Fibroblast of pulmonary artery (primary cell): ENCODE measurements around the gene IFNGR1.

Source experiments
- DNase-seq: peaks from one replicate; pipeline ENCODE4 v3.0.0-alpha.2; 2010; ENCODE audit warnings: low read depth
- H3K4me3 ChIP-seq: replicated peaks from 2 replicates; pipeline ENCODE4 v1.5.1; 2011; ENCODE audit warnings: low read depth, mild to moderate bottlenecking, control low read depth, low read length, moderate library complexity
- CTCF ChIP-seq: IDR thresholded peaks from 2 replicates; pipeline ENCODE4 v1.5.1; 2011; ENCODE audit warnings: mild to moderate bottlenecking, control low read depth, low read length, inconsistent platforms; ENCODE audit errors: missing control alignments

Gene IFNGR1

GRCh38 chr6:137191670-137192069 is 27.5 kb downstream of the IFNGR1 start:
- no peak overlapping the region for H3K4me3 ChIP-seq
- no peak for TF ChIP-seq CTCF
- DNase-seq = no peak

- DNase-seq = no peak
- no peak for TF ChIP-seq CTCF
- H3K4me3 ChIP-seq = no peak overlapping the region
Observed at GRCh38 chr6:137191236-137191635, 27.9 kb downstream of the IFNGR1 start.

GRCh38 chr6:137190583-137191094 is 28.5 kb downstream of the IFNGR1 start:
- TF ChIP-seq CTCF = no peak
- DNase-seq = no peak
- H3K4me3 ChIP-seq = no peak overlapping the region

GRCh38 chr6:137188855-137189254 is 30.3 kb downstream of the IFNGR1 start:
- no peak for TF ChIP-seq CTCF
- DNase-seq = no peak
- no peak overlapping the region for H3K4me3 ChIP-seq

- no peak for DNase-seq
- no peak for TF ChIP-seq CTCF
- H3K4me3 ChIP-seq = no peak overlapping the region
Observed at GRCh38 chr6:137185290-137185689, 33.9 kb downstream of the IFNGR1 start.

GRCh38 chr6:137182654-137183073 is 36.5 kb downstream of the IFNGR1 start:
- H3K4me3 ChIP-seq = no peak overlapping the region
- no peak for TF ChIP-seq CTCF

GRCh38 chr6:137181891-137182653 is 37.1 kb downstream of the IFNGR1 start:
- TF ChIP-seq CTCF = no peak
- no peak overlapping the region for H3K4me3 ChIP-seq
- no peak for DNase-seq

More at GRCh38 chr6:137182654-137183073, 36.5 kb downstream of the IFNGR1 start:
- DNase-seq = no peak
